ENCODE results near the gene ARRDC4. TPM values are rescaled to one million over a fixed set of nuclear protein-coding genes. Genes with fewer than 3 reads are reported as not detected.

The ARRDC4 gene
- total RNA-seq, 2 donors from 2014 or later = 25.4 to 25.6 TPM

DNA sequence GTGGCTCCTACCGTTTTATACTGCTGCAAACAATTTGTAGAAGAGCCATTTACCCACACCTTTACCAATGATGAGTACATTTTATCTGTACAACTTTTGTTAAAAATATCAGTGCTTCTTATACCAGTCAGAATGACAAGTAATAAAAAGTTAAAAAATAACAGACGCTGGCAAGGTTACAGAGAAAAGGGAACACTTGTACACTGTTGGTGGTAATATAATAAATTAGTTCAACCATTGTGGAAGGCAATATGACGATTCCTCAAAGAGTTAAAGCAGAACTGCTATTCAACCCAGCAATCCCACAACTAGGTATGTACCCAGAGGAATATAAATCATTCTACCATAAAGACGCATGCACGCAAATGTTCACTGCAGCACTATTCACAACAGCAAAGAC, 51.9 kb downstream of the ARRDC4 start:
- intact Hi-C loops (cut with DNase I) = no loop called here
- WGBS = 19% methylated on average over 5 of the region's 5 CpGs

DNA sequence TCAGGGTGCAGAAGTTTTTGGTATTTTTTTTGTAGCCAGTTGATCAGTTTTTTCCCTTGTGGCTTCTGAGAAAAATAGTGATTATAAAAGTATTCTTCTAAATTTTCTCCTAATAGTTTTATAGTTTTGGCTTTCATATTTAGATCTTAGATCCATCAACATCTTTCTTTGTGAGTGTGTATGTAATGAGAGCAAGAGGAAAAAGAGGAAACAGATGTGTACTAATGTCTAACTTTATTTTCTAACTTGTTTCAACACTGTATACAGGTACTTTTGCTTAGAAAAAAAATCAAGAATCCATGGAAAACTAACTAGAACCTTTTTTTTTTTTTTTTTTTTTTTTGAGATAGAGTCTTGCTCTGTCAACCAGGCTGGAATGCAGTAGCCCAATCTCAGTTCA, 53.1 kb downstream of the ARRDC4 start:
- H3K27ac ChIP-seq = no peak overlapping the region

More for the DNA sequence above, 51.9 kb downstream of the ARRDC4 start:
- Histone ChIP-seq H3K27ac (no peak overlapping the region), H3K27me3 (replicated peaks; ENCODE audit: insufficient read depth) (no peaks in the 10 kb centered on the region), H3K9me3 (no peaks in the 10 kb centered on the region), H3K4me1 (replicated peaks) (no peaks in the 10 kb centered on the region), H3K36me3 (no peaks in the 10 kb centered on the region), H3K4me3 (no peak overlapping the region)
- TF ChIP-seq, protein P1, sequence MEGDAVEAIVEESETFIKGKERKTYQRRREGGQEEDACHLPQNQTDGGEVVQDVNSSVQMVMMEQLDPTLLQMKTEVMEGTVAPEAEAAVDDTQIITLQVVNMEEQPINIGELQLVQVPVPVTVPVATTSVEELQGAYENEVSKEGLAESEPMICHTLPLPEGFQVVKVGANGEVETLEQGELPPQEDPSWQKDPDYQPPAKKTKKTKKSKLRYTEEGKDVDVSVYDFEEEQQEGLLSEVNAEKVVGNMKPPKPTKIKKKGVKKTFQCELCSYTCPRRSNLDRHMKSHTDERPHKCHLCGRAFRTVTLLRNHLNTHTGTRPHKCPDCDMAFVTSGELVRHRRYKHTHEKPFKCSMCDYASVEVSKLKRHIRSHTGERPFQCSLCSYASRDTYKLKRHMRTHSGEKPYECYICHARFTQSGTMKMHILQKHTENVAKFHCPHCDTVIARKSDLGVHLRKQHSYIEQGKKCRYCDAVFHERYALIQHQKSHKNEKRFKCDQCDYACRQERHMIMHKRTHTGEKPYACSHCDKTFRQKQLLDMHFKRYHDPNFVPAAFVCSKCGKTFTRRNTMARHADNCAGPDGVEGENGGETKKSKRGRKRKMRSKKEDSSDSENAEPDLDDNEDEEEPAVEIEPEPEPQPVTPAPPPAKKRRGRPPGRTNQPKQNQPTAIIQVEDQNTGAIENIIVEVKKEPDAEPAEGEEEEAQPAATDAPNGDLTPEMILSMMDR (IDR thresholded peaks at IDR 0.05) = no peak
- no peak for TF ChIP-seq POLR2AphosphoS5 (IDR thresholded peaks at IDR 0.05)
- no peak for TF ChIP-seq POLR2A (IDR thresholded peaks at IDR 0.05)
- DNase-seq (ENCODE audit: low spot score) = no peak

DNA sequence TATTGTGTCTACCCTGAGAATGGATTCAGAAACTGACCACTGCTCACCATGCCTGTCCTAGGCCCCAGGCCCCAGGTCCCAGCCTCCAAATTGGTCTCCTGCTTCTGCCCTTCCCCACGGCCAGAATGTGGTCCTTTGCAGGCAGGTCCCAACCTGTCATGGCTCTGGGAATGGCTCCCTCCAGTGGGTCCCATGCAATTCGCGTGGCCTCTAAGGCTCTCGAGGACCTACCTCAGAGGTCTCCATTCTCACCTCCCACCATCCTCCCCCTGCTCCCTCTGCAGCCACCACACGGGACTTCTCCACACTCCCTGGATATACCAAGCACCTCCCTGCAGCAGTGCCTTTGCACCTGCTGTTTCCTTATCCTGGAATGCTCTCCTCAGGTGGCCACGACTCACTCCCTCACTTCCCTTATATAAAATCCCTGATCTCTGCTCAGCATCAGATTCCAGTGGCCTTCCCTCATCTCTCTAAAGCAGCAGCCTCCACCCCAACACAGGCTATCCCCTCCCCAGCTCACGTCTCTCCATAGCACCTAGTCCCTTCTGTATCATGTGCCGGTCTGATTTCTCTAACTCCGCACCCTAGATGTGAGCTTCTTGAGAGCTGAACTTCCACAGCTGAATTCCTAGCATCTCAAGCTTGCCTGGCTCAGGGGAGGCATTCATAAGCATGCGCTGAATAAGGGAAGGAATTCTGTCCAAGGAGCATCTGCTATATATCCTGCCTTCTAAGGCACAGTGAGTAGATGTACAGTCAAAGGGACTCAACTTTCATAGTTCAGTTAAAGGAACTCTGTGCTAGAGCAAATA, 56.9 kb downstream of the ARRDC4 start:
- H3K27me3 ChIP-seq (replicated peaks; ENCODE audit: insufficient read depth) = no peaks in the 10 kb centered on the region
- no peak overlapping the region for H3K4me3 ChIP-seq
- H3K36me3 ChIP-seq = no peaks in the 10 kb centered on the region
- no peaks in the 10 kb centered on the region for H3K9me3 ChIP-seq
- TF ChIP-seq, protein P1 (IDR thresholded peaks at IDR 0.05) = no peak
- TF ChIP-seq POLR2AphosphoS5 (IDR thresholded peaks at IDR 0.05) (no peak), POLR2A (IDR thresholded peaks at IDR 0.05) (no peak)
- H3K27ac ChIP-seq = no peak overlapping the region
- H3K4me1 ChIP-seq (replicated peaks) = no peaks in the 10 kb centered on the region
- WGBS = 76% methylated on average over 10 of the region's 10 CpGs
- no peak for DNase-seq (ENCODE audit: low spot score)
- intact Hi-C loops (cut with DNase I) = no loop called here

More for the DNA sequence above, 53.1 kb downstream of the ARRDC4 start:
- Histone ChIP-seq H3K9me3 (no peaks in the 10 kb centered on the region), H3K4me3 (no peak overlapping the region), H3K36me3 (no peaks in the 10 kb centered on the region), H3K27me3 (replicated peaks; ENCODE audit: insufficient read depth) (no peaks in the 10 kb centered on the region), H3K4me1 (replicated peaks) (no peaks in the 10 kb centered on the region)
- TF ChIP-seq, protein P1 (IDR thresholded peaks at IDR 0.05) = no peak
- no peak for TF ChIP-seq POLR2AphosphoS5 (IDR thresholded peaks at IDR 0.05)
- no peak for TF ChIP-seq POLR2A (IDR thresholded peaks at IDR 0.05)
- intact Hi-C loops (cut with DNase I) = no loop called here
- no peak for DNase-seq (ENCODE audit: low spot score)

DNA sequence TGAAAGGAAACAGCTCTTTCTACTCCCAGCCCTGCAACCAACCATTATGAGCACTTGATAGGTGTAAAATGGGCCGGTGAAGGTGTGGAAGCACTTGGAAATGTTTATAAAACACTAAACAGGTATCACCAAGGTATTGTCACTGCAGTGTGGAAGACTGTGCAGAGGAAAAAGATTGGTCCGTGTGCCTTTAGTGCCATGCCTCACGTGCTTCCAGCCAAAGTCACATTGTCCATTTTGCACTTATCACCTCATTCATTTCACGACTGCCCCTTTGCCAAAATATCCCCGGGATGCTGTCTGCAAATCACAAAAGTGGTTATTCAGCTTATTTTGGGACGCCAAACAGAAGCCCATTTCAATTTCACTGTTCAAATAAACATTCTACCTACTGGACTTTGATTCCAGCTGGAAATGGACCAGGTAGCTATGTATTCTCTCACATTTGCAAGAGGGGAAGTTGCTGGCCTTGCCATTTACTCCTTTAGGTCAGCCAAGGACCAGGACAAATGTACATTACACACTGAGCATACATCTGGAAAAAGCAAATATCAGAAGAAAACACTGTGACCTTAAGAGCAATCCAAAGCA, 58.4 kb downstream of the ARRDC4 start:
- TF ChIP-seq, protein P1 (IDR thresholded peaks at IDR 0.05) = no peak
- TF ChIP-seq POLR2A (IDR thresholded peaks at IDR 0.05) = no peak
- TF ChIP-seq POLR2AphosphoS5 (IDR thresholded peaks at IDR 0.05) = no peak
- WGBS = 37% methylated on average over 6 of the region's 6 CpGs
- intact Hi-C loops (cut with DNase I) = no loop called here

More for the DNA sequence above, 58.4 kb downstream of the ARRDC4 start:
- Histone ChIP-seq H3K9me3 (no peaks in the 10 kb centered on the region), H3K27ac (no peak overlapping the region), H3K4me1 (replicated peaks) (no peaks in the 10 kb centered on the region), H3K4me3 (no peak overlapping the region), H3K36me3 (no peaks in the 10 kb centered on the region), H3K27me3 (replicated peaks; ENCODE audit: insufficient read depth) (no peaks in the 10 kb centered on the region)
- DNase-seq (ENCODE audit: low spot score) = no peak
